CD4-positive, CD25-positive, alpha-beta regulatory T cell (primary cell): ENCODE results near the gene BAIAP2L1. TPM values are rescaled to one million over a fixed set of nuclear protein-coding genes. Genes with fewer than 3 reads are reported as not detected.
A peak's percentile ranks its signal among the peaks of the same experiment; 100 is the strongest.

Experiments
- ATAC-seq, 2 donors: fragments of 150-1000 bp; cut with Tn5 transposase; one replicate each; pipeline ENCODE4 v1.10.0; 2021; ENCODE audit warnings: low read depth in 2 of 2, moderate number of reproducible peaks in 2 of 2, moderate library complexity in 1 of 2
- DNase-seq, 3 donors: peaks; one replicate each; pipeline versions ENCODE4 v3.0.0 to v3.0.0-alpha.2; 2012 to 2022; ENCODE audit warnings: mixed read lengths in 1 of 3
- H3K27ac ChIP-seq: one replicate; pipeline ENCODE4 v1.7.0; 2013; ENCODE audit warnings: mild to moderate bottlenecking, low read length; ENCODE audit not compliant: insufficient read depth, poor library complexity, severe bottlenecking
- H3K27me3 ChIP-seq: one replicate; pipeline ENCODE4 v1.7.0; 2013; ENCODE audit warnings: low read length; ENCODE audit not compliant: control insufficient read depth, insufficient read depth
- H3K36me3 ChIP-seq: one replicate; pipeline ENCODE4 v1.7.0; 2013; ENCODE audit warnings: mild to moderate bottlenecking, low read length, moderate library complexity; ENCODE audit not compliant: control insufficient read depth, insufficient read depth
- H3K4me1 ChIP-seq: 2 replicates; pipeline ENCODE4 v1.7.0; 2013; ENCODE audit warnings: mild to moderate bottlenecking, low read length; ENCODE audit not compliant: insufficient read depth, control insufficient read depth, poor library complexity, severe bottlenecking
- H3K4me3 ChIP-seq: one replicate; pipeline ENCODE4 v1.7.0; 2013; ENCODE audit warnings: low read depth, mild to moderate bottlenecking, low read length, moderate library complexity
- H3K9me3 ChIP-seq, 2 experiments: 1 replicate in 1 of 2; 2 replicates in 1 of 2; pipeline ENCODE4 v1.7.0; 2013; ENCODE audit warnings: low read length in 2 of 2, mild to moderate bottlenecking in 1 of 2, moderate library complexity in 1 of 2; ENCODE audit not compliant: control insufficient read depth in 2 of 2
- H3K27ac Mint-ChIP-seq, 3 donors: one replicate each; pipeline ENCODE4 v1.8.0; 2020 to 2022; ENCODE audit warnings: mild to moderate bottlenecking in 3 of 3, mixed read lengths in 3 of 3, moderate library complexity in 2 of 3
- H3K27me3 Mint-ChIP-seq: one replicate; pipeline ENCODE4 v1.8.0; 2022; ENCODE audit warnings: mild to moderate bottlenecking, mixed read lengths
- H3K36me3 Mint-ChIP-seq: one replicate; pipeline ENCODE4 v1.8.0; 2020; ENCODE audit warnings: mixed read lengths
- H3K4me1 Mint-ChIP-seq, 4 donors: one replicate each; pipeline ENCODE4 v1.8.0; 2020 to 2022; ENCODE audit warnings: mixed read lengths in 4 of 4, mild to moderate bottlenecking in 1 of 4
- H3K4me3 Mint-ChIP-seq, 4 donors: one replicate each; pipeline ENCODE4 v1.8.0; 2020 to 2022; ENCODE audit warnings: mild to moderate bottlenecking in 4 of 4, mixed read lengths in 4 of 4, moderate library complexity in 3 of 4
- H3K9me3 Mint-ChIP-seq, 7 donors: one replicate each; pipeline ENCODE4 v1.8.0; 2020 to 2022; ENCODE audit warnings: mixed read lengths in 7 of 7, mild to moderate bottlenecking in 3 of 7, moderate library complexity in 2 of 7
- polyA plus RNA-seq, 4 donors: library from polyadenylated mRNA; unstranded; fragments of 300-500 nt; fragmentation: Illumina TruSeq; gene quantifications; one replicate each; pipeline ENCODE4 v1.2.3, GENCODE V29; 2021
- total RNA-seq: library from RNA; stranded (reverse); gene quantifications from one replicate; pipeline ENCODE4 v1.2.3, GENCODE V29; 2022

BAIAP2L1 gene
- total and polyA plus RNA-seq, 5 donors from 2014 or later = 0.12 to 0.86 (median 0.57) TPM

- peaks cover 9% of the 10 kb centered on the region for H3K27me3 Mint-ChIP-seq
- Histone ChIP-seq H3K36me3 (no peaks in the 10 kb centered on the region), H3K4me3 (no peak overlapping the region), H3K9me3 (no peaks in the 10 kb centered on the region), H3K27ac (no peak overlapping the region), H3K4me1 (peaks cover 25% of the 10 kb centered on the region), H3K27me3 (no peaks in the 10 kb centered on the region)
- peaks cover 3% of the 10 kb centered on the region for H3K36me3 Mint-ChIP-seq
- ATAC-seq = no peak
- DNase-seq = no peak
- H3K4me3 Mint-ChIP-seq = peak overlapping the region in 2 of 4 donors; percentile 55 to 58
- H3K9me3 Mint-ChIP-seq = no peaks in the 10 kb centered on the region
- peaks cover 0 to 19% (median 15%) of the 10 kb centered on the region in 4 donors for H3K4me1 Mint-ChIP-seq
- H3K27ac Mint-ChIP-seq = peak overlapping the region in 2 of 3 donors; percentile 54 to 85
These were observed 122.5 kb downstream of the BAIAP2L1 start for GRCh38 chr7:98278408-98278807.

DNA sequence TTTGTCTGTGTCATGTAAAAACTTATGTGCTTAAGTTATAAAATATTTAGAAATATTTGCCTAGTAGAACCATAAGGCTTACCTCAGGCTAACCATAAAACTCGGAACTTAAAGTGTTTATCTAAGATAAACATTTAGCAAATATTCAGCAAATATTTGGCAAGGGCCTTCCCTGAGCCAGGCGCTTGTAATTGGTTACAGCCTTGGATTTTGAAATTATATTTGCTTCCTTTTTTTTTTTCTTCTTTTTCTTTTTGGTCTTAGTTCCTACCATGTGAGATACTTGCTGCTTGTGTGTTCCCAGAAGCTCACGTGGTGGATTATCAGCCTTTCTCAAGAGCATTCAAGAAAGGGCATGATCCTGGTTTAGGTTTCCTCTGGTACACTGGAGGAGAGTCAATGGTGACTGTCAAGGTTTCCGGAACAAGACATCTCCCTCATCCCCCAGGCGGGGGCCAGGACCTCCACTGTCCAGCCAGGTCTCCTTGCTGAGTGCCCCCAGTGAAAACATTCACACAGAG lies 124.6 kb downstream of the BAIAP2L1 start:
- H3K4me1 Mint-ChIP-seq = peaks cover 0 to 8% (median 5%) of the 10 kb centered on the region in 4 donors
- H3K27ac Mint-ChIP-seq = no peak overlapping the region
- no peak for ATAC-seq

DNA sequence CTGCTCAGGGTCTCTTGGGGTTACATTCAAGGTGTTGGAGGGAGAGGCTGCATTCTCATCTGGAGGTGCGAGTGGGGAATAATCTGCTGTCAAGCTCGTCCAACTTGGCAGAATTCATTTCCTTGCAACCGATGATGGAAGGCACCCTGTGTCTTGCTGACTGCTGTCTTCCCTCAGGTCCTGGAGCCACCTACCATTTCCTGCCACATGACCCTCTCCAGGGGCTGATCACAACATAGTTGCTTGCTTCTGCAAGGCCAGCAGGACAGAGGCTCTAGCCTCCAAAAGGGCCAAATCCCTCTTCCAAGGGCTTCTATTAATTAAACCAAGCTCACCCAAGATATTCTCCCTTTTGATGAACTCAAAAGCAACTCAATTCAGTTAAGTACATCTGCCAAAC lies 133.6 kb downstream of the BAIAP2L1 start:
- Histone ChIP-seq H3K4me1 (no peaks in the 10 kb centered on the region), H3K9me3 (no peaks in the 10 kb centered on the region), H3K36me3 (peaks cover 3% of the 10 kb centered on the region), H3K27me3 (no peaks in the 10 kb centered on the region), H3K4me3 (no peak overlapping the region), H3K27ac (no peak overlapping the region)
- Mint-ChIP-seq H3K9me3 (no peaks in the 10 kb centered on the region), H3K36me3 (peaks cover 18% of the 10 kb centered on the region), H3K4me1 (peaks cover 0 to 11% (median 4%) of the 10 kb centered on the region in 4 donors), H3K4me3 (no peak overlapping the region), H3K27ac (peak overlapping the region in 1 of 3 donors; percentile 79), H3K27me3 (peaks cover 6% of the 10 kb centered on the region)
- no peak for DNase-seq
- ATAC-seq = no peak

More for the DNA sequence above, 124.6 kb downstream of the BAIAP2L1 start:
- H3K27me3 Mint-ChIP-seq = peaks cover 9% of the 10 kb centered on the region
- H3K27ac ChIP-seq = no peak overlapping the region
- no peaks in the 10 kb centered on the region for H3K9me3 ChIP-seq
- H3K4me1 ChIP-seq = peaks cover 9% of the 10 kb centered on the region
- H3K4me3 Mint-ChIP-seq = no peak overlapping the region
- no peak overlapping the region for H3K4me3 ChIP-seq
- no peaks in the 10 kb centered on the region for H3K27me3 ChIP-seq
- H3K9me3 Mint-ChIP-seq = no peaks in the 10 kb centered on the region
- H3K36me3 Mint-ChIP-seq = no peaks in the 10 kb centered on the region
- no peaks in the 10 kb centered on the region for H3K36me3 ChIP-seq
- DNase-seq = no peak

DNA sequence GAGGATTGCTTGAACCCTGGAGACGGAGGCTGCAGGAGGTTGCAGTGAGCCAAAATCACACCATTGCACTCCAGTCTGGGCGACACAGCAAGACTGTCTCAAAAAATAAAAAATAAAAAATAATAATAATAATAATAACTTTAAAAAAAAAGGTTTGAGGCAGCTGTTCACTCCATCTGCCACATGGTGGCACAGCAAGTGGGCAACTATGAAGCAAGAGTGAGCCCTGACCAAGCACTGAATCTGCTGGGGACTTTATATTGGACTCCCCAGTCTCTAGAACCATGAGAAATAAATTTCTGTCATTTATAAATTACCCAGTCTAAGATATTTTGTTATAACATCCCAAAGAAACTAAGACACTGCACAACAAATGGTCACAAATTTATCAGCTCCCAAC lies 134.1 kb downstream of the BAIAP2L1 start:
- H3K9me3 ChIP-seq = no peaks in the 10 kb centered on the region
- H3K4me3 Mint-ChIP-seq = no peak overlapping the region
- DNase-seq = peak in 1 of 3 donors; percentile 36

DNA sequence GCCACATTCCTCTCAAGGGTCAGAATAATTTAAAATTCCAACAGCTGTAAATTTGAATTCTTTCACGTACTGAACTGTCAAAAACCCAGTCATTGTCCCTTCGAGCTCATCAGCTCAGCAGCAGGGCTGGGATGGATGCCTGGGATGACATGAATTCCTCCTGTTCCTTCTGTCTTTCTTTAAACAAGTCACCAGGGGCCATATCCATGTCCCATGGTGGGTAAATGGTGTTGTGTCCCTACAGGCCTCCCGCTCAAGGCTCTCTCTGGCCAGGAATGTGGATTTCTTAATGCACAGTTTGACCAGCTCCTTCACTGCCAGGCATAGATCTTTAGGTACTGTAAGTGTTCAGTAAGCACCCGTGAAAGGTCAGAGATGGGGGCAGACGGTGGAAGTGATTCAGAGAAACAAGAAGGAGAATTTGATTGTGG lies 135.0 kb downstream of the BAIAP2L1 start:
- Mint-ChIP-seq H3K9me3 (no peaks in the 10 kb centered on the region), H3K4me1 (peaks cover 0 to 9% (median 4%) of the 10 kb centered on the region in 4 donors), H3K27ac (no peak overlapping the region), H3K27me3 (peaks cover 6% of the 10 kb centered on the region), H3K36me3 (peaks cover 22% of the 10 kb centered on the region), H3K4me3 (peak overlapping the region in 1 of 4 donors; percentile 69)
- no peaks in the 10 kb centered on the region for H3K9me3 ChIP-seq
- peaks cover 13% of the 10 kb centered on the region for H3K36me3 ChIP-seq
- no peaks in the 10 kb centered on the region for H3K4me1 ChIP-seq
- ATAC-seq = no peak
- no peaks in the 10 kb centered on the region for H3K27me3 ChIP-seq
- H3K27ac ChIP-seq = no peak overlapping the region
- H3K4me3 ChIP-seq = no peak overlapping the region
- DNase-seq = no peak

More for the DNA sequence above, 134.1 kb downstream of the BAIAP2L1 start:
- ATAC-seq = no peak
- no peak overlapping the region for H3K27ac ChIP-seq
- H3K27me3 Mint-ChIP-seq = peaks cover 6% of the 10 kb centered on the region
- H3K27ac Mint-ChIP-seq = no peak overlapping the region
- no peaks in the 10 kb centered on the region for H3K27me3 ChIP-seq
- H3K36me3 Mint-ChIP-seq = peaks cover 20% of the 10 kb centered on the region
- no peaks in the 10 kb centered on the region for H3K9me3 Mint-ChIP-seq
- peaks cover 4% of the 10 kb centered on the region for H3K36me3 ChIP-seq
- H3K4me1 ChIP-seq = no peaks in the 10 kb centered on the region
- peaks cover 0 to 10% (median 4%) of the 10 kb centered on the region in 4 donors for H3K4me1 Mint-ChIP-seq
- H3K4me3 ChIP-seq = no peak overlapping the region

- ATAC-seq (no peak), DNase-seq (no peak)
- peaks cover 15% of the 10 kb centered on the region for H3K4me1 ChIP-seq
- H3K9me3 Mint-ChIP-seq = peaks cover 0 to 3% (median 0%) of the 10 kb centered on the region in 7 donors
- peaks cover 11 to 40% (median 20%) of the 10 kb centered on the region in 4 donors for H3K4me1 Mint-ChIP-seq
- no peaks in the 10 kb centered on the region for H3K9me3 ChIP-seq
- no peaks in the 10 kb centered on the region for H3K27me3 ChIP-seq
- peaks cover 34% of the 10 kb centered on the region for H3K36me3 Mint-ChIP-seq
- H3K27ac Mint-ChIP-seq = no peak overlapping the region
- peaks cover 28% of the 10 kb centered on the region for H3K36me3 ChIP-seq
- no peak overlapping the region for H3K27ac ChIP-seq
- no peak overlapping the region for H3K4me3 ChIP-seq
- H3K4me3 Mint-ChIP-seq = no peak overlapping the region
- no peaks in the 10 kb centered on the region for H3K27me3 Mint-ChIP-seq
These were observed 143.2 kb downstream of the BAIAP2L1 start for GRCh38 chr7:98257701-98258100.

GRCh38 chr7:98256431-98256830 lies 144.5 kb downstream of the BAIAP2L1 start:
- Histone ChIP-seq H3K36me3 (peaks cover 23% of the 10 kb centered on the region), H3K4me1 (peaks cover 21% of the 10 kb centered on the region), H3K27me3 (no peaks in the 10 kb centered on the region), H3K4me3 (no peak overlapping the region), H3K9me3 (no peaks in the 10 kb centered on the region), H3K27ac (no peak overlapping the region)
- DNase-seq = no peak
- peaks cover 29% of the 10 kb centered on the region for H3K36me3 Mint-ChIP-seq
- H3K27me3 Mint-ChIP-seq = no peaks in the 10 kb centered on the region
- no peak for ATAC-seq
- H3K9me3 Mint-ChIP-seq = peaks cover 0 to 3% (median 0%) of the 10 kb centered on the region in 7 donors
- H3K4me3 Mint-ChIP-seq = peak overlapping the region in 1 of 4 donors; percentile 58
- peak overlapping the region in 1 of 3 donors; percentile 32 for H3K27ac Mint-ChIP-seq
- peaks cover 12 to 47% (median 23%) of the 10 kb centered on the region in 4 donors for H3K4me1 Mint-ChIP-seq
